Esophagus squamous epithelium (tissue), 4 donors: ENCODE results near the gene ATP2C1.

Experiments used
- POLR2A ChIP-seq, 4 donors: fragments of 450-650 bp; IDR thresholded peaks; one replicate each; pipeline ENCODE4 v1.6.1; 2017; ENCODE audit warnings: antibody characterized with exemption in 4 of 4, mild to moderate bottlenecking in 4 of 4, moderate library complexity in 3 of 4
- TF ChIP-seq, protein P1 (sequence below), 6 experiments: fragments of 450-650 bp in 4 of 6; fragments of 200-600 bp in 2 of 6; sonication (generic) in 2 of 6; IDR thresholded peaks; one replicate each; pipeline ENCODE4 v1.5.1; 2016 to 2019; ENCODE audit warnings: antibody characterized with exemption in 6 of 6, mild to moderate bottlenecking in 4 of 6, moderate library complexity in 4 of 6

DNA sequence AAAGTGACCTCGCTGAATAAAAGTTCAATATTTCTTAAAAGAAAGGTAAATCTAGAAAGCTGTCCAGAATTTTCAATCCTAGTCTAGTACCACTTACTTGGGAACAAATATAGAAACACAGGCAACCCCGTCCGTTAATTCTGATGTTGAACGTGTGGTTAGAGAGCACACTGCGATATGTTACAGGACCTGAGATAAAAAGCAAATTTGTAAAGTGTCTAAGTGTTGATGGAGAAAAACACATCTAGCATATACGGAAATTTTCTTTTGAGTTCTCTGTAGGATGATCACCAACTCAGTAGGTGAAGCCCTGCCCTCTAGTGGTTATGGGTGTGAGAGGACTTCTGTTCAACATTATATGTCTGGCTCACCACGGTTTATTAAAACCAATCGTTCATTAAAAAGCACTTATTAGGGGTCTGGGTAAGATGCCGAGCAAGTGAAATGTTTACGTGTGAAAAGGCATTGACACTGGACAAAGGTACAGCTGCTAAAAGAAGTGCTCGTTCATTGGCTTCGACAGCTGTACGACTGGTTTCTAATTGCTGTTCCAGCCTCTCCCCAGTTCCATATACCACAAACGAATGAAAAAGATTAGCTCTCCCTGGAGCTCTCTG is 1.0 kb upstream of the ATP2C1 start:
- TF ChIP-seq, protein P1, sequence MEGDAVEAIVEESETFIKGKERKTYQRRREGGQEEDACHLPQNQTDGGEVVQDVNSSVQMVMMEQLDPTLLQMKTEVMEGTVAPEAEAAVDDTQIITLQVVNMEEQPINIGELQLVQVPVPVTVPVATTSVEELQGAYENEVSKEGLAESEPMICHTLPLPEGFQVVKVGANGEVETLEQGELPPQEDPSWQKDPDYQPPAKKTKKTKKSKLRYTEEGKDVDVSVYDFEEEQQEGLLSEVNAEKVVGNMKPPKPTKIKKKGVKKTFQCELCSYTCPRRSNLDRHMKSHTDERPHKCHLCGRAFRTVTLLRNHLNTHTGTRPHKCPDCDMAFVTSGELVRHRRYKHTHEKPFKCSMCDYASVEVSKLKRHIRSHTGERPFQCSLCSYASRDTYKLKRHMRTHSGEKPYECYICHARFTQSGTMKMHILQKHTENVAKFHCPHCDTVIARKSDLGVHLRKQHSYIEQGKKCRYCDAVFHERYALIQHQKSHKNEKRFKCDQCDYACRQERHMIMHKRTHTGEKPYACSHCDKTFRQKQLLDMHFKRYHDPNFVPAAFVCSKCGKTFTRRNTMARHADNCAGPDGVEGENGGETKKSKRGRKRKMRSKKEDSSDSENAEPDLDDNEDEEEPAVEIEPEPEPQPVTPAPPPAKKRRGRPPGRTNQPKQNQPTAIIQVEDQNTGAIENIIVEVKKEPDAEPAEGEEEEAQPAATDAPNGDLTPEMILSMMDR (IDR thresholded peaks at IDR 0.05), result peak; percentile 83 to 92 (median 86)
- no peak for TF ChIP-seq POLR2A (IDR thresholded peaks at IDR 0.05)
